Measurements from ENCODE around the gene SLC18A3. TPM values are rescaled to one million over a fixed set of nuclear protein-coding genes. Genes with fewer than 3 reads are reported as not detected.

Gene SLC18A3
- total RNA-seq, 1 experiment from 2014 or later: not detected

DNA sequence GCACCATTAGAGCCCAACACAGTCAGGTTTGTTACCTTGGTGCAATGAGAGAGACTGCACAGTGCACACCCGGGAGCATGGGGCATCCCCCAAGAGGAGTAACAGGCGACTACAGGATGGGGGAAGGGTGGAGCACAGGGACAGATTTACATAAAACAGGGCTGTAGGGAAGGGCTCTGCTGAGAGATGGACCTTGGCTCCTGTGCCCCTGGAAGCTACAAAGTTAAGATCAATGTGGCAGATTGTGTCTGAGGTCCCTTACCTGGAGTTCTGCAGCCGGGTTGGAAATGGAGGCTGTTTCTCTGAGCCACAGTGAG lies 13.7 kb upstream of the SLC18A3 start:
- DNase-seq (ENCODE audit: low read depth, low spot score) (no peak), ATAC-seq (no peak)
- ChIA-PET RAD21 (ENCODE audit: low non-redundant PET in 1 of 2, low total read pairs in 2 of 2, uncharacterized antibody in 2 of 2, unreplicated experiment in 2 of 2) (no interaction called here), CTCF (interaction anchor here (1.7 kb wide), 1 partner anchor 58 kb away, joined by 3 read pairs; no protein-coding TSS in a partner anchor), POLR2A (no interaction called here)
- H3K79me2 ChIP-seq (ENCODE audit: insufficient read depth, low read length): no peaks in the 10 kb centered on the region
- BruUV-seq (replicated peaks): no TSS peak
- TF ChIP-seq ATF3 (IDR thresholded peaks at IDR 0.05) (no peak), ZNF274 (IDR thresholded peaks at IDR 0.05; ENCODE audit: low read depth, low read length) (no peak), EZH2 (IDR thresholded peaks at IDR 0.05) (no peak), SIN3A (IDR thresholded peaks at IDR 0.05; ENCODE audit: low read depth) (no peak), JUND (IDR thresholded peaks at IDR 0.05) (no peak), MAX (IDR thresholded peaks at IDR 0.05) (no peak)
- TF ChIP-seq, protein P1, sequence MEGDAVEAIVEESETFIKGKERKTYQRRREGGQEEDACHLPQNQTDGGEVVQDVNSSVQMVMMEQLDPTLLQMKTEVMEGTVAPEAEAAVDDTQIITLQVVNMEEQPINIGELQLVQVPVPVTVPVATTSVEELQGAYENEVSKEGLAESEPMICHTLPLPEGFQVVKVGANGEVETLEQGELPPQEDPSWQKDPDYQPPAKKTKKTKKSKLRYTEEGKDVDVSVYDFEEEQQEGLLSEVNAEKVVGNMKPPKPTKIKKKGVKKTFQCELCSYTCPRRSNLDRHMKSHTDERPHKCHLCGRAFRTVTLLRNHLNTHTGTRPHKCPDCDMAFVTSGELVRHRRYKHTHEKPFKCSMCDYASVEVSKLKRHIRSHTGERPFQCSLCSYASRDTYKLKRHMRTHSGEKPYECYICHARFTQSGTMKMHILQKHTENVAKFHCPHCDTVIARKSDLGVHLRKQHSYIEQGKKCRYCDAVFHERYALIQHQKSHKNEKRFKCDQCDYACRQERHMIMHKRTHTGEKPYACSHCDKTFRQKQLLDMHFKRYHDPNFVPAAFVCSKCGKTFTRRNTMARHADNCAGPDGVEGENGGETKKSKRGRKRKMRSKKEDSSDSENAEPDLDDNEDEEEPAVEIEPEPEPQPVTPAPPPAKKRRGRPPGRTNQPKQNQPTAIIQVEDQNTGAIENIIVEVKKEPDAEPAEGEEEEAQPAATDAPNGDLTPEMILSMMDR (IDR thresholded peaks at IDR 0.05 in 2 of 3, conservative IDR thresholded peaks at IDR 0.05 in 1 of 3; ENCODE audit: borderline replicate concordance in 1 of 3, insufficient read depth in 1 of 3, low read depth in 2 of 3, low read length in 2 of 3): no peak
- H3K36me3 ChIP-seq (ENCODE audit: control insufficient read depth in 1 of 2, insufficient read depth in 2 of 2, low read length in 2 of 2): no peaks in the 10 kb centered on the region
- no peak overlapping the region for H3K9ac ChIP-seq (ENCODE audit: low read length)
- H3K9me2 ChIP-seq (ENCODE audit: insufficient read depth): no peaks in the 10 kb centered on the region
- no peak overlapping the region for H2AFZ ChIP-seq (ENCODE audit: low read depth, low read length, poor library complexity, severe bottlenecking)
- H4K20me1 ChIP-seq (ENCODE audit: insufficient read depth): no peaks in the 10 kb centered on the region
- no peak overlapping the region for H3K4me3 ChIP-seq (replicated peaks in 1 of 2; ENCODE audit: low read depth in 1 of 2, low read length in 2 of 2)
- intact Hi-C loops (cut with micrococcal nuclease): no loop called here
- H3K9me3 ChIP-seq (ENCODE audit: control insufficient read depth in 1 of 2, insufficient read depth in 1 of 2, low read depth in 1 of 2, low read length in 2 of 2): no peaks in the 10 kb centered on the region
- H3K4me2 ChIP-seq (ENCODE audit: low read length): no peak overlapping the region
- H3K4me1 ChIP-seq (ENCODE audit: control insufficient read depth in 1 of 2, insufficient read depth in 2 of 2, low read length in 2 of 2): peaks cover 0 to under 1% of the 10 kb centered on the region in 2 experiments; a peak in 1 of 4 replicates
- no peaks in the 10 kb centered on the region for H3K27me3 ChIP-seq (ENCODE audit: insufficient read depth, low read length)
- H3K27ac ChIP-seq (ENCODE audit: low read depth, low read length): no peak overlapping the region

- ATAC-seq: no peak
- H3K79me2 ChIP-seq (ENCODE audit: insufficient read depth, low read length): no peaks in the 10 kb centered on the region
- ChIA-PET CTCF (no interaction called here), POLR2A (no interaction called here), RAD21 (ENCODE audit: low non-redundant PET in 1 of 2, low total read pairs in 2 of 2, uncharacterized antibody in 2 of 2, unreplicated experiment in 2 of 2) (no interaction called here)
- intact Hi-C loops (cut with micrococcal nuclease): no loop called here
- H3K4me2 ChIP-seq (ENCODE audit: low read length): no peak overlapping the region
- H3K36me3 ChIP-seq (ENCODE audit: control insufficient read depth in 1 of 2, insufficient read depth in 2 of 2, low read length in 2 of 2): no peaks in the 10 kb centered on the region
- DNase-seq (ENCODE audit: low read depth, low spot score): no peak
- H2AFZ ChIP-seq (ENCODE audit: low read depth, low read length, poor library complexity, severe bottlenecking): no peak overlapping the region
- no peaks in the 10 kb centered on the region for H3K9me2 ChIP-seq (ENCODE audit: insufficient read depth)
- no peak overlapping the region for H3K9ac ChIP-seq (ENCODE audit: low read length)
- no peak overlapping the region for H3K4me3 ChIP-seq (replicated peaks in 1 of 2; ENCODE audit: low read depth in 1 of 2, low read length in 2 of 2)
- H3K4me1 ChIP-seq (ENCODE audit: control insufficient read depth in 1 of 2, insufficient read depth in 2 of 2, low read length in 2 of 2): peaks cover 0 to 3% of the 10 kb centered on the region in 2 experiments; a peak in 1 of 4 replicates
- H4K20me1 ChIP-seq (ENCODE audit: insufficient read depth): no peaks in the 10 kb centered on the region
- no peaks in the 10 kb centered on the region for H3K9me3 ChIP-seq (ENCODE audit: control insufficient read depth in 1 of 2, insufficient read depth in 1 of 2, low read depth in 1 of 2, low read length in 2 of 2)
- no TSS peak for BruUV-seq (replicated peaks)
- no peak overlapping the region for H3K27ac ChIP-seq (ENCODE audit: low read depth, low read length)
- H3K27me3 ChIP-seq (ENCODE audit: insufficient read depth, low read length): no peaks in the 10 kb centered on the region
- TF ChIP-seq, protein P1 (IDR thresholded peaks at IDR 0.05 in 2 of 3, conservative IDR thresholded peaks at IDR 0.05 in 1 of 3; ENCODE audit: borderline replicate concordance in 1 of 3, insufficient read depth in 1 of 3, low read depth in 2 of 3, low read length in 2 of 3): no peak
- no peak for TF ChIP-seq ZFX (IDR thresholded peaks at IDR 0.05)
- no peak for TF ChIP-seq EZH2 (IDR thresholded peaks at IDR 0.05)
- no peak for TF ChIP-seq JUND (IDR thresholded peaks at IDR 0.05)
- no peak for TF ChIP-seq ZBTB33 (IDR thresholded peaks at IDR 0.05; ENCODE audit: extremely low read depth, insufficient replicate concordance, low read length)
These were observed 13.3 kb upstream of the SLC18A3 start for GRCh38 chr10:49596836-49597235.

Data from HCT116 (cell line).